Fibroblast of the aortic adventitia (primary cell): ENCODE measurements around the gene GRIA4. TPM values are rescaled to one million over a fixed set of nuclear protein-coding genes. Genes with fewer than 3 reads are reported as not detected.
A peak's percentile ranks its signal among the peaks of the same experiment; 100 is the strongest.

Experiments
- DNase-seq: peaks from one replicate; pipeline ENCODE4 v3.0.0-alpha.2; 2010; ENCODE audit warnings: low read depth
- H3K4me3 ChIP-seq: 2 replicates; pipeline ENCODE4 v1.5.1; 2011; ENCODE audit warnings: low read depth, mild to moderate bottlenecking, control low read depth, low read length, moderate library complexity
- small RNA-seq: library from RNA; depleted of rRNA; stranded (forward); fragments of <200 nt; gene quantifications from one replicate; pipeline ENCODE3, GENCODE V24; 2012
- total RNA-seq: library from RNA; depleted of rRNA; stranded (reverse); fragments of >200 nt; gene quantifications from 2 replicates; pipeline ENCODE4 v1.2.3, GENCODE V29; 2012; ENCODE audit warnings: low replicate concordance
- TF ChIP-seq, protein P1 (sequence below): IDR thresholded peaks from 2 replicates; pipeline ENCODE4 v1.5.1; 2011; ENCODE audit warnings: mild to moderate bottlenecking, low read length, control low read depth, inconsistent platforms; ENCODE audit not compliant: insufficient read depth

Gene GRIA4
- total RNA-seq, 1 donor: under 0.01 TPM

DNA sequence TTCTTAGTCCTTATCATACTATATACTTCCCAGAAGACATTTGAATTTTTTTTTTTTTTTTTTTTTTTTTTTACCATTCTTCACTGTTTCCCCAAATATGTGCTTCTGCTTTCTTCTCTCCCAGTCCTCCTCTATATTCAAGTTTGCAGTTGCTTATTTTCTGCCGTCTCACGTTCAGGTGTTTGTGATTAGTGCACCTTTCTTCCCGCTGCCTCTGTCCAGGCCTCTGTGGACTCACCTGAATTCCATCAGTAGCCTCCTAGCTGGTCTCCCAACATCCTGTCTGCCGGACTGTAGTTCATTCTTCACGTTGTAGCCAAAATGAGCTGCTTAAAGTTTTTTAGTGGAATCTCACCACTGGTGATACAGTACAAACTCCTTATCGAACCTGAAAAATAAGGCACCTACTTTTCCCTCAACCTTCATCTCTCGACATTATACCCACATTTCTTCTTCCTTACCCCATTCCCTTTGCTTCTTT lies 413.0 kb downstream of the GRIA4 start:
- TF ChIP-seq, protein P1, sequence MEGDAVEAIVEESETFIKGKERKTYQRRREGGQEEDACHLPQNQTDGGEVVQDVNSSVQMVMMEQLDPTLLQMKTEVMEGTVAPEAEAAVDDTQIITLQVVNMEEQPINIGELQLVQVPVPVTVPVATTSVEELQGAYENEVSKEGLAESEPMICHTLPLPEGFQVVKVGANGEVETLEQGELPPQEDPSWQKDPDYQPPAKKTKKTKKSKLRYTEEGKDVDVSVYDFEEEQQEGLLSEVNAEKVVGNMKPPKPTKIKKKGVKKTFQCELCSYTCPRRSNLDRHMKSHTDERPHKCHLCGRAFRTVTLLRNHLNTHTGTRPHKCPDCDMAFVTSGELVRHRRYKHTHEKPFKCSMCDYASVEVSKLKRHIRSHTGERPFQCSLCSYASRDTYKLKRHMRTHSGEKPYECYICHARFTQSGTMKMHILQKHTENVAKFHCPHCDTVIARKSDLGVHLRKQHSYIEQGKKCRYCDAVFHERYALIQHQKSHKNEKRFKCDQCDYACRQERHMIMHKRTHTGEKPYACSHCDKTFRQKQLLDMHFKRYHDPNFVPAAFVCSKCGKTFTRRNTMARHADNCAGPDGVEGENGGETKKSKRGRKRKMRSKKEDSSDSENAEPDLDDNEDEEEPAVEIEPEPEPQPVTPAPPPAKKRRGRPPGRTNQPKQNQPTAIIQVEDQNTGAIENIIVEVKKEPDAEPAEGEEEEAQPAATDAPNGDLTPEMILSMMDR: no peak
- no peak for DNase-seq
- H3K4me3 ChIP-seq: peak overlapping the region; percentile 70

DNA sequence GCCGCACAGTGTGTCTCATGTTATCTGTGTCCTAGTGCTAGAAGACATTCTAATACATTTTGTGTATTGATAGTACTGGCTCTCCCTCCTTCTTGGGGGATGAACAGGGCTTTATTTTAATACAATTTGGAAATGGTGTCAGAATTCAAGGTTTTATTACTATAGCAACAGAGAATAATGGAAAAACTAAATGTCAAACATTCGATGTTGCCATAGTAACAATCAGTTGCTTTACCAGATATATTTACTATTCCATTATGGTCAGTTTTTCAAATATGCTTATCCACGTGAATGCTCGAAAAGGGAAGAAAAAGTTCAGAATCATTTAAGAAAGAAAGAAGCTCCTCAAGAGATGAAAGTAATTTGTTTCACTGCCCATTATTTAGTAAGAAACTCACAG lies 420.7 kb downstream of the GRIA4 start:
- TF ChIP-seq, protein P1: no peak
- H3K4me3 ChIP-seq: no peak overlapping the region
- no peak for DNase-seq

DNA sequence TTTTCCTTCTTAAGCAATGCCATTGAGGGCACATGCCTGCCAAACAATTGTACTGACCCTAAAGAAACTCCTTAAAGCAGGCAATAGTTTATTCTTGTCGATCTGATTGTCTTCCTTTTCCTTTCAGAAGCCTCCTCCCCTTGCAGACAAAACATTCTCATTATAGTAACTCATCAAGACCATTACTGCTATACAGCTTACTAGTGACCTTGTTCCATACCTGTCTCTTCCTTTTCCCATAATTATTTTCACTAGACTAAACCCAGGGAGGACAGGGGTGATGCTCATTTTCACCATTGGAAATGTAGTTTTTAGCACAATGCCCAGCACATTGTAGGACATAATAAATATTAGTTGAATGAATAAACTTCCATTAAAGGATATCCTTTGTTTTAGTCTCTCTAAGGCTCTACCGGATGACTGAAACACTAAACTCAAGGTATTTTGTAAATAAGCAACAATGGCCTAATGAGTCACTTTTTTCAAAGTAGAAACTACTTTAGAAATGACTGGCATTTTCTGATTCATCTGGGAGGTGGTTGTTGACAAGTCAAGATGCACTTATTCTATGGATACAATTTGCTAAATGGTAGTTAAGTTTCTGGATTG lies 421.4 kb downstream of the GRIA4 start:
- DNase-seq: no peak
- no peak overlapping the region for H3K4me3 ChIP-seq

More for the DNA sequence above, 421.4 kb downstream of the GRIA4 start:
- TF ChIP-seq, protein P1: no peak

Small RNA genes within 50 kb of the gene (small RNA-seq; reads per million reads assigned to genes)
- not detected for gene RNU4-55P
- not detected for gene RNU6-277P
